OCI-LY3 (cell line): ENCODE results near the gene NELL2.

ENCODE experiments used
- H2AFZ ChIP-seq: fragments of 200-600, 300-600 bp; shearing (Covaris generic); 2 replicates; pipeline ENCODE4 v1.6.0; 2014; ENCODE audit warnings: antibody characterized with exemption, low read depth, low read length
- H3K27ac ChIP-seq: fragments of 200-600, 300-600 bp; sonication (generic); 2 replicates; pipeline ENCODE4 v1.5.1; 2014; ENCODE audit warnings: mild to moderate bottlenecking, low read length, moderate library complexity, mixed read lengths
- H3K27me3 ChIP-seq: fragments of 200-600, 300-600 bp; sonication (generic); 2 replicates; pipeline ENCODE4 v1.6.1; 2014; ENCODE audit warnings: low read depth, low read length, mixed read lengths
- H3K36me3 ChIP-seq: fragments of 200-600, 300-600 bp; sonication (generic); replicated peaks from 2 replicates; pipeline ENCODE3; 2014; ENCODE audit warnings: low read depth, low read length, mixed read lengths
- H3K4me1 ChIP-seq: fragments of 300-600, 200-600 bp; sonication (generic); 2 replicates; pipeline ENCODE4 v1.6.1; 2014; ENCODE audit warnings: low read length, mixed read lengths
- H3K4me2 ChIP-seq: fragments of 200-600, 300-600 bp; sonication (generic); 2 replicates; pipeline ENCODE4 v1.6.1; 2014; ENCODE audit warnings: low read length, mixed read lengths
- H3K4me3 ChIP-seq: fragments of 300-600, 200-600 bp; sonication (generic); 2 replicates; pipeline ENCODE4 v1.5.1; 2014; ENCODE audit warnings: antibody characterized with exemption, mild to moderate bottlenecking, low read length, moderate library complexity
- H3K79me2 ChIP-seq: fragments of 300-600, 200-600 bp; shearing (Covaris generic); 2 replicates; pipeline ENCODE4 v1.6.1; 2014; ENCODE audit warnings: mild to moderate bottlenecking, low read length, mixed read lengths
- H3K9ac ChIP-seq: fragments of 300-600, 200-600 bp; shearing (Covaris generic); 2 replicates; pipeline ENCODE4 v1.6.0; 2014; ENCODE audit warnings: mild to moderate bottlenecking, low read length, moderate library complexity
- H3K9me3 ChIP-seq: fragments of 200-600, 300-600 bp; shearing (Covaris generic); 2 replicates; pipeline ENCODE4 v1.6.1; 2014; ENCODE audit warnings: low read length, mixed read lengths; ENCODE audit not compliant: insufficient read depth
- H4K20me1 ChIP-seq: fragments of 200-600, 300-600 bp; sonication (generic); 2 replicates; pipeline ENCODE4 v1.6.1; 2016; ENCODE audit warnings: low read length, mixed read lengths; ENCODE audit not compliant: insufficient read depth
- CTCF ChIP-seq: fragments of 200-600, 300-600 bp; sonication (generic); IDR thresholded peaks from 2 replicates; pipeline ENCODE4 v1.5.1; 2014; ENCODE audit warnings: antibody characterized with exemption, low read length, low read depth
- EZH2phosphoT487 ChIP-seq: fragments of 200-600 bp; shearing (Covaris generic); IDR thresholded peaks from 2 replicates; pipeline ENCODE4 v1.6.1; 2018; ENCODE audit warnings: antibody characterized with exemption, mixed run types, low read depth

The NELL2 gene

GRCh38 chr12:44873898-44874297 lies 2.2 kb downstream of the NELL2 start:
- Histone ChIP-seq H4K20me1 (no peaks in the 10 kb centered on the region), H3K79me2 (no peaks in the 10 kb centered on the region), H3K36me3 (no peaks in the 10 kb centered on the region), H2AFZ (no peak overlapping the region), H3K4me2 (no peak overlapping the region), H3K9me3 (no peaks in the 10 kb centered on the region), H3K4me3 (no peak overlapping the region), H3K27ac (no peak overlapping the region), H3K27me3 (no peaks in the 10 kb centered on the region), H3K4me1 (no peaks in the 10 kb centered on the region), H3K9ac (no peak overlapping the region)
- peak; percentile 27 for TF ChIP-seq CTCF
- TF ChIP-seq EZH2phosphoT487: no peak

- Histone ChIP-seq H3K4me3 (no peak overlapping the region), H3K27me3 (no peaks in the 10 kb centered on the region), H2AFZ (no peak overlapping the region), H4K20me1 (no peaks in the 10 kb centered on the region), H3K4me2 (no peak overlapping the region), H3K9me3 (no peaks in the 10 kb centered on the region), H3K36me3 (no peaks in the 10 kb centered on the region), H3K79me2 (no peaks in the 10 kb centered on the region), H3K27ac (no peak overlapping the region), H3K4me1 (no peaks in the 10 kb centered on the region), H3K9ac (no peak overlapping the region)
- no peak for TF ChIP-seq EZH2phosphoT487
- no peak for TF ChIP-seq CTCF
These were observed 6.6 kb downstream of the NELL2 start for GRCh38 chr12:44869503-44869902.

GRCh38 chr12:44863867-44864266 lies 12.2 kb downstream of the NELL2 start:
- H3K27ac ChIP-seq: no peak overlapping the region
- no peak overlapping the region for H3K4me3 ChIP-seq
- no peaks in the 10 kb centered on the region for H4K20me1 ChIP-seq
- no peak overlapping the region for H3K4me2 ChIP-seq
- TF ChIP-seq CTCF (no peak), EZH2phosphoT487 (no peak)
- no peak overlapping the region for H3K9ac ChIP-seq
- H2AFZ ChIP-seq: no peak overlapping the region
- H3K79me2 ChIP-seq: no peaks in the 10 kb centered on the region
- no peaks in the 10 kb centered on the region for H3K36me3 ChIP-seq
- no peaks in the 10 kb centered on the region for H3K9me3 ChIP-seq
- no peaks in the 10 kb centered on the region for H3K4me1 ChIP-seq
- H3K27me3 ChIP-seq: no peaks in the 10 kb centered on the region

GRCh38 chr12:44859998-44860689 lies 16.0 kb downstream of the NELL2 start:
- Histone ChIP-seq H3K4me2 (no peak overlapping the region), H2AFZ (no peak overlapping the region), H3K4me1 (no peaks in the 10 kb centered on the region), H4K20me1 (no peaks in the 10 kb centered on the region), H3K79me2 (no peaks in the 10 kb centered on the region), H3K36me3 (no peaks in the 10 kb centered on the region), H3K9ac (no peak overlapping the region), H3K27ac (no peak overlapping the region), H3K4me3 (no peak overlapping the region), H3K27me3 (no peaks in the 10 kb centered on the region), H3K9me3 (no peaks in the 10 kb centered on the region)
- TF ChIP-seq CTCF (no peak), EZH2phosphoT487 (no peak)
